ENCODE data around the gene C12orf60.

GRCh38 chr12:14769969-14770495 lies 33.4 kb upstream of the C12orf60 start:
- TF ChIP-seq CTCF (conservative IDR thresholded peaks at IDR 0.05; ENCODE audit: low read depth, low read length) (peak; percentile 79), EZH2 (IDR thresholded peaks at IDR 0.05; ENCODE audit: borderline replicate concordance, low read depth, low read length, poor library complexity, severe bottlenecking) (no peak)

Data from A673 (cell line).